HG02884 (cell line): Measurements from ENCODE around the gene XYLB.
A peak's percentile ranks its signal among the peaks of the same experiment; 100 is the strongest.

ENCODE experiments used
- ATAC-seq: cut with Tn5 transposase; IDR thresholded peaks from one replicate; pipeline ENCODE4 v1.9.1; 2021; ENCODE audit warnings: mild to moderate bottlenecking, moderate library complexity; ENCODE audit not compliant: unreplicated experiment

The XYLB gene

GRCh38 chr3:38453075-38453912 lies 106.7 kb downstream of the XYLB start, which contains the start of gene ACVR2B:
Gene ACVR2B, plus strand, starts transcription at chr3:38453890. Its CDS starts 433 bp downstream, at chr3:38454323.
- peak; percentile 37 for ATAC-seq

GRCh38 chr3:38453913-38454177 lies 107.3 kb downstream of the XYLB start:
- no peak for ATAC-seq

GRCh38 chr3:38454178-38454883 lies 107.7 kb downstream of the XYLB start:
- peak; percentile 33 for ATAC-seq

GRCh38 chr3:38454884-38455638 lies 108.5 kb downstream of the XYLB start:
- ATAC-seq: no peak

GRCh38 chr3:38455639-38456430 lies 109.2 kb downstream of the XYLB start:
- ATAC-seq: no peak

GRCh38 chr3:38457111-38458003 lies 110.8 kb downstream of the XYLB start:
- ATAC-seq: no peak

GRCh38 chr3:38458796-38459498 lies 112.4 kb downstream of the XYLB start:
- ATAC-seq: no peak

GRCh38 chr3:38459499-38460048 lies 113.0 kb downstream of the XYLB start:
- no peak for ATAC-seq

- no peak for ATAC-seq
These were observed 114.0 kb downstream of the XYLB start for GRCh38 chr3:38460377-38461270.
